RWPE2 (cell line): ENCODE data around the gene RAPSN.

Experiments used
- ATAC-seq: fragments of 200-7000 bp; cut with Tn5 transposase; 3 replicates; pipeline ENCODE4 v1.9.1; 2021; ENCODE audit warnings: low read depth
- DNase-seq: peaks from one replicate; pipeline ENCODE4 v3.0.0-alpha.2; 2020; ENCODE audit warnings: low spot score
- H3K27ac ChIP-seq: fragments of 450-650 bp; 2 replicates; pipeline ENCODE4 v1.5.1; 2017; ENCODE audit warnings: mild to moderate bottlenecking; ENCODE audit not compliant: poor library complexity, severe bottlenecking
- H3K27me3 ChIP-seq: fragments of 250-450 bp; sonication (Bioruptor Pico); 2 replicates; pipeline ENCODE4 v1.5.1; 2021; ENCODE audit warnings: mild to moderate bottlenecking, moderate library complexity; ENCODE audit not compliant: insufficient read depth, poor library complexity, severe bottlenecking
- H3K36me3 ChIP-seq: fragments of 250-450 bp; sonication (Bioruptor Pico); 2 replicates; pipeline ENCODE4 v1.5.1; 2020; ENCODE audit warnings: low read depth, mild to moderate bottlenecking, moderate library complexity
- H3K4me1 ChIP-seq: fragments of 250-450 bp; sonication (Bioruptor Pico); 2 replicates; pipeline ENCODE4 v1.5.1; 2021; ENCODE audit warnings: mild to moderate bottlenecking, moderate library complexity; ENCODE audit not compliant: insufficient read depth, poor library complexity, severe bottlenecking
- H3K4me3 ChIP-seq: fragments of 250-450 bp; sonication (Bioruptor Pico); 2 replicates; pipeline ENCODE4 v1.5.1; 2021; ENCODE audit warnings: mild to moderate bottlenecking, moderate library complexity; ENCODE audit not compliant: severe bottlenecking
- H3K9me3 ChIP-seq: fragments of 250-450 bp; sonication (Bioruptor Pico); 2 replicates; pipeline ENCODE4 v1.5.1; 2021; ENCODE audit warnings: mild to moderate bottlenecking, moderate library complexity; ENCODE audit not compliant: severe bottlenecking
- CTCF ChIP-seq: fragments of 450-650 bp; IDR thresholded peaks from one replicate; pipeline ENCODE4 v1.5.1; 2017; ENCODE audit warnings: mild to moderate bottlenecking, moderate library complexity; ENCODE audit not compliant: poor library complexity, severe bottlenecking

The RAPSN gene

GRCh38 chr11:47415949-47416472 lies 32.9 kb downstream of the RAPSN start:
- H3K4me1 ChIP-seq: peaks cover 9% of the 10 kb centered on the region
- DNase-seq (peak; percentile 93), ATAC-seq (peak; percentile 90)
- no peak for TF ChIP-seq CTCF
- H3K36me3 ChIP-seq: peaks cover 71% of the 10 kb centered on the region
- no peaks in the 10 kb centered on the region for H3K27me3 ChIP-seq
- H3K27ac ChIP-seq: peak overlapping the region; percentile 87
- H3K9me3 ChIP-seq: no peaks in the 10 kb centered on the region
- no peak overlapping the region for H3K4me3 ChIP-seq

GRCh38 chr11:47415091-47415854 lies 33.7 kb downstream of the RAPSN start:
- H3K4me3 ChIP-seq: no peak overlapping the region
- TF ChIP-seq CTCF: no peak
- no peaks in the 10 kb centered on the region for H3K9me3 ChIP-seq
- no peaks in the 10 kb centered on the region for H3K27me3 ChIP-seq
- peak overlapping the region; percentile 87 for H3K27ac ChIP-seq
- H3K36me3 ChIP-seq: peaks cover 72% of the 10 kb centered on the region
- ATAC-seq (no peak; the same call in 2 of the 3 replicates), DNase-seq (no peak)
- H3K4me1 ChIP-seq: peaks cover 9% of the 10 kb centered on the region

GRCh38 chr11:47414685-47415070 lies 34.3 kb downstream of the RAPSN start:
- H3K27me3 ChIP-seq: no peaks in the 10 kb centered on the region
- no peaks in the 10 kb centered on the region for H3K9me3 ChIP-seq
- peak overlapping the region; percentile 87 for H3K27ac ChIP-seq
- H3K4me1 ChIP-seq: peaks cover 9% of the 10 kb centered on the region
- H3K4me3 ChIP-seq: no peak overlapping the region
- peaks cover 69% of the 10 kb centered on the region for H3K36me3 ChIP-seq
- TF ChIP-seq CTCF: no peak
- DNase-seq (peak; percentile 76), ATAC-seq (no peak)

- Histone ChIP-seq H3K4me1 (peaks cover 9% of the 10 kb centered on the region), H3K36me3 (peaks cover 63% of the 10 kb centered on the region)
These were observed 34.8 kb downstream of the RAPSN start for GRCh38 chr11:47413908-47414684.

More at GRCh38 chr11:47413908-47414684, 34.8 kb downstream of the RAPSN start:
- Histone ChIP-seq H3K9me3 (no peaks in the 10 kb centered on the region), H3K27me3 (no peaks in the 10 kb centered on the region), H3K4me3 (no peak overlapping the region), H3K27ac (peak overlapping the region; percentile 87)
- TF ChIP-seq CTCF: no peak
- ATAC-seq (no peak), DNase-seq (no peak)
